WTC11 (cell line): ENCODE measurements around the gene BCAS1. TPM values are rescaled to one million over a fixed set of nuclear protein-coding genes. Genes with fewer than 3 reads are reported as not detected.

Experiments
- ATAC-seq: fragments of 200-7000 bp; cut with Tn5 transposase; 2 replicates; pipeline ENCODE4 v1.10.0; 2021; ENCODE audit warnings: mild to moderate bottlenecking, moderate library complexity
- CTCF ChIA-PET: fragments of 300-600 bp; sonication (Branson Sonifier 250); formaldehyde crosslinking; loops from one replicate; lab custom pipeline; 2021; ENCODE audit warnings: antibody characterized with exemption; lab: Charles Lee
- POLR2A ChIA-PET: fragments of 350-600 bp; sonication (Branson Sonifier 250); formaldehyde crosslinking; loops from one replicate; lab custom pipeline; 2021; ENCODE audit warnings: antibody characterized with exemption; lab: Charles Lee
- DNase-seq: peaks from one replicate; pipeline ENCODE4 v3.0.0; 2021; ENCODE audit warnings: low spot score
- H3K27ac Mint-ChIP-seq: 2 replicates; pipeline ENCODE4 v1.8.0; 2021; ENCODE audit warnings: mixed read lengths
- H3K27me3 Mint-ChIP-seq: 2 replicates; pipeline ENCODE4 v1.8.0; 2021; ENCODE audit warnings: low read depth, mild to moderate bottlenecking, moderate library complexity, mixed read lengths
- H3K36me3 Mint-ChIP-seq: 2 replicates; pipeline ENCODE4 v1.8.0; 2021; ENCODE audit warnings: mixed read lengths
- H3K4me1 Mint-ChIP-seq: 2 replicates; pipeline ENCODE4 v1.8.0; 2022; ENCODE audit warnings: mixed read lengths
- H3K4me3 Mint-ChIP-seq: 2 replicates; pipeline ENCODE4 v1.8.0; 2021; ENCODE audit warnings: mild to moderate bottlenecking, moderate library complexity, mixed read lengths
- H3K9me3 Mint-ChIP-seq: 2 replicates; pipeline ENCODE4 v1.8.0; 2021; ENCODE audit warnings: mixed read lengths
- ATF1 ChIP-seq: sonication (generic); formaldehyde crosslinking; IDR thresholded peaks from 2 replicates; pipeline ENCODE4 v1.8.1; 2023; ENCODE audit warnings: mild to moderate bottlenecking, moderate library complexity, missing genetic modification reagents
- CREB1 ChIP-seq: sonication (generic); formaldehyde crosslinking; IDR thresholded peaks from 2 replicates; pipeline ENCODE4 v1.8.0; 2023; ENCODE audit warnings: mild to moderate bottlenecking, missing genetic modification reagents
- E2F5 ChIP-seq: sonication (generic); formaldehyde crosslinking; IDR thresholded peaks from 2 replicates; pipeline ENCODE4 v1.8.1; 2022; ENCODE audit warnings: mild to moderate bottlenecking, moderate library complexity, missing genetic modification reagents
- IRF2 ChIP-seq: sonication (generic); formaldehyde crosslinking; IDR thresholded peaks from 2 replicates; pipeline ENCODE4 v1.8.0; 2022; ENCODE audit warnings: low read depth, missing genetic modification reagents, borderline replicate concordance
- MXD4 ChIP-seq: fragments of 250-450 bp; sonication (Bioruptor Pico); IDR thresholded peaks from 2 replicates; pipeline ENCODE4 v1.8.0; 2021; ENCODE audit warnings: mild to moderate bottlenecking, moderate library complexity, borderline replicate concordance
- MYBL2 ChIP-seq: sonication (generic); formaldehyde crosslinking; IDR thresholded peaks from 2 replicates; pipeline ENCODE4 v1.8.1; 2023; ENCODE audit warnings: mild to moderate bottlenecking, moderate library complexity, missing genetic modification reagents
- NFATC4 ChIP-seq: fragments of 250-450 bp; sonication (Bioruptor Pico); IDR thresholded peaks from 2 replicates; pipeline ENCODE4 v1.9.0; 2021; ENCODE audit warnings: mild to moderate bottlenecking
- NFYB ChIP-seq: sonication (generic); formaldehyde crosslinking; conservative IDR thresholded peaks from 2 replicates; pipeline ENCODE4 v1.8.0; 2022; ENCODE audit warnings: low read depth, missing genetic modification reagents
- NR2C2 ChIP-seq: sonication (generic); formaldehyde crosslinking; IDR thresholded peaks from 2 replicates; pipeline ENCODE4 v1.8.0; 2022; ENCODE audit warnings: mild to moderate bottlenecking, missing genetic modification reagents
- OVOL2 ChIP-seq: fragments of 250-450 bp; sonication (Bioruptor Pico); IDR thresholded peaks from 2 replicates; pipeline ENCODE4 v1.9.0; 2021; ENCODE audit warnings: mild to moderate bottlenecking, borderline replicate concordance
- RELA ChIP-seq: sonication (generic); formaldehyde crosslinking; IDR thresholded peaks from 2 replicates; pipeline ENCODE4 v1.8.1; 2022; ENCODE audit warnings: missing genetic modification reagents, mild to moderate bottlenecking, borderline replicate concordance
- RORB ChIP-seq: fragments of 250-450 bp; sonication (Bioruptor Pico); IDR thresholded peaks from 2 replicates; pipeline ENCODE4 v1.9.0; 2021; ENCODE audit warnings: mild to moderate bottlenecking
- SMAD3 ChIP-seq: sonication (generic); formaldehyde crosslinking; IDR thresholded peaks from 2 replicates; pipeline ENCODE4 v1.8.0; 2022; ENCODE audit warnings: missing genetic modification reagents, mild to moderate bottlenecking, borderline replicate concordance
- SOX15 ChIP-seq: fragments of 250-450 bp; sonication (Bioruptor Pico); IDR thresholded peaks from 2 replicates; pipeline ENCODE4 v1.9.0; 2021; ENCODE audit warnings: mild to moderate bottlenecking
- TCF7 ChIP-seq: sonication (generic); formaldehyde crosslinking; IDR thresholded peaks from 2 replicates; pipeline ENCODE4 v1.8.0; 2022; ENCODE audit warnings: mild to moderate bottlenecking, low read depth, missing genetic modification reagents, moderate library complexity
- USF1 ChIP-seq: sonication (generic); formaldehyde crosslinking; IDR thresholded peaks from 2 replicates; pipeline ENCODE4 v1.8.0; 2022; ENCODE audit warnings: mild to moderate bottlenecking, missing genetic modification reagents
- ZNF263 ChIP-seq: sonication (generic); formaldehyde crosslinking; IDR thresholded peaks from 2 replicates; pipeline ENCODE4 v1.8.1; 2022; ENCODE audit warnings: low read depth, mild to moderate bottlenecking, moderate library complexity, missing genetic modification reagents
- ZNF317 ChIP-seq: sonication (generic); formaldehyde crosslinking; IDR thresholded peaks from 2 replicates; pipeline ENCODE4 v1.8.1; 2023; ENCODE audit warnings: low read depth, mild to moderate bottlenecking, moderate library complexity, missing genetic modification reagents, borderline replicate concordance
- ZNF416 ChIP-seq: fragments of 250-450 bp; sonication (Bioruptor Pico); IDR thresholded peaks from 2 replicates; pipeline ENCODE4 v1.9.0; 2021; ENCODE audit warnings: mild to moderate bottlenecking, inconsistent platforms
- ZNF423 ChIP-seq: fragments of 250-450 bp; sonication (Bioruptor Pico); IDR thresholded peaks from 2 replicates; pipeline ENCODE4 v2.1.2; 2022; ENCODE audit warnings: mild to moderate bottlenecking, moderate library complexity
- ZNF671 ChIP-seq: fragments of 250-450 bp; sonication (Bioruptor Pico); IDR thresholded peaks from 2 replicates; pipeline ENCODE4 v1.8.0; 2021; ENCODE audit warnings: mild to moderate bottlenecking
- total RNA-seq: library from RNA; stranded (reverse); gene quantifications from 3 replicates; pipeline ENCODE4 v1.2.3, GENCODE V29; 2021
- TF ChIP-seq, protein P1 (sequence below): sonication (generic); formaldehyde crosslinking; IDR thresholded peaks from 2 replicates; pipeline ENCODE4 v1.8.0; 2023; ENCODE audit warnings: missing genetic modification reagents
- TF ChIP-seq, protein P2 (sequence below): sonication (generic); formaldehyde crosslinking; IDR thresholded peaks from 2 replicates; pipeline ENCODE4 v1.8.1; 2022; ENCODE audit warnings: missing genetic modification reagents, borderline replicate concordance
- TF ChIP-seq, protein P3 (sequence below): fragments of 250-450 bp; sonication (Bioruptor Pico); IDR thresholded peaks from 2 replicates; pipeline ENCODE4 v1.9.0; 2021; ENCODE audit warnings: moderate library complexity, mild to moderate bottlenecking, inconsistent platforms, borderline replicate concordance
- TF ChIP-seq, protein P4 (sequence below): sonication (generic); formaldehyde crosslinking; IDR thresholded peaks from 2 replicates; pipeline ENCODE4 v1.8.0; 2022; ENCODE audit warnings: mild to moderate bottlenecking, missing genetic modification reagents
- TF ChIP-seq, protein P5 (sequence below): sonication (generic); formaldehyde crosslinking; IDR thresholded peaks from 2 replicates; pipeline ENCODE4 v1.8.1; 2023; ENCODE audit warnings: mild to moderate bottlenecking, missing genetic modification reagents, moderate library complexity

BCAS1 gene
- total RNA-seq, 1 experiment from 2014 or later: 0.11 TPM

- H3K4me1 Mint-ChIP-seq: 0 out of 2 replicates have a peak, but pooled peaks cover 3% of the 10 kb centered on the region
- H3K27me3 Mint-ChIP-seq: peaks cover 3% of the 10 kb centered on the region
- H3K36me3 Mint-ChIP-seq: peaks cover 20% of the 10 kb centered on the region
- no peak for TF ChIP-seq SOX15 (CRISPR knock-in tag)
- TF ChIP-seq, protein P1, sequence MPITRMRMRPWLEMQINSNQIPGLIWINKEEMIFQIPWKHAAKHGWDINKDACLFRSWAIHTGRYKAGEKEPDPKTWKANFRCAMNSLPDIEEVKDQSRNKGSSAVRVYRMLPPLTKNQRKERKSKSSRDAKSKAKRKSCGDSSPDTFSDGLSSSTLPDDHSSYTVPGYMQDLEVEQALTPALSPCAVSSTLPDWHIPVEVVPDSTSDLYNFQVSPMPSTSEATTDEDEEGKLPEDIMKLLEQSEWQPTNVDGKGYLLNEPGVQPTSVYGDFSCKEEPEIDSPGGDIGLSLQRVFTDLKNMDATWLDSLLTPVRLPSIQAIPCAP (CRISPR knock-in tag): no peak
- TF ChIP-seq MXD4 (CRISPR knock-in tag): no peak
- TF ChIP-seq, protein P2, sequence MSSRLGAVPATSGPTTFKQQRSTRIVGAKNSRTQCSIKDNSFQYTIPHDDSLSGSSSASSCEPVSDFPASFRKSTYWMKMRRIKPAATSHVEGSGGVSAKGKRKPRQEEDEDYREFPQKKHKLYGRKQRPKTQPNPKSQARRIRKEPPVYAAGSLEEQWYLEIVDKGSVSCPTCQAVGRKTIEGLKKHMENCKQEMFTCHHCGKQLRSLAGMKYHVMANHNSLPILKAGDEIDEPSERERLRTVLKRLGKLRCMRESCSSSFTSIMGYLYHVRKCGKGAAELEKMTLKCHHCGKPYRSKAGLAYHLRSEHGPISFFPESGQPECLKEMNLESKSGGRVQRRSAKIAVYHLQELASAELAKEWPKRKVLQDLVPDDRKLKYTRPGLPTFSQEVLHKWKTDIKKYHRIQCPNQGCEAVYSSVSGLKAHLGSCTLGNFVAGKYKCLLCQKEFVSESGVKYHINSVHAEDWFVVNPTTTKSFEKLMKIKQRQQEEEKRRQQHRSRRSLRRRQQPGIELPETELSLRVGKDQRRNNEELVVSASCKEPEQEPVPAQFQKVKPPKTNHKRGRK (CRISPR knock-in tag): no peak
- TF ChIP-seq TCF7 (CRISPR knock-in tag): no peak
- TF ChIP-seq ZNF317 (CRISPR knock-in tag): no peak
- no peak for TF ChIP-seq E2F5
- no peak for TF ChIP-seq IRF2 (CRISPR knock-in tag)
- no peak for TF ChIP-seq ZNF263 (CRISPR knock-in tag)
- no peak for TF ChIP-seq CREB1
- no peak for DNase-seq
- H3K27ac Mint-ChIP-seq: no peak overlapping the region
- H3K4me3 Mint-ChIP-seq: no peak overlapping the region
- POLR2A ChIA-PET: no interaction called here
- ATAC-seq: no peak
- CTCF ChIA-PET: interaction anchor here (0.5 to 1.0 kb wide), 2 partner anchors 12 to 66 kb away, joined by 3 to 4 read pairs; no protein-coding TSS in a partner anchor
- H3K9me3 Mint-ChIP-seq: peaks cover 27% of the 10 kb centered on the region
These were observed 120.4 kb downstream of the BCAS1 start for GRCh38 chr20:53950031-53950430.

GRCh38 chr20:53949319-53949839 is 121.0 kb downstream of the BCAS1 start:
- no peak overlapping the region for H3K4me3 Mint-ChIP-seq
- no peak overlapping the region for H3K27ac Mint-ChIP-seq
- H3K4me1 Mint-ChIP-seq: 0 out of 2 replicates have a peak, but pooled peaks cover 3% of the 10 kb centered on the region
- ATAC-seq: no peak
- CTCF ChIA-PET: interaction anchor here (0.5 to 1.0 kb wide), 2 partner anchors 13 to 66 kb away, joined by 3 to 4 read pairs; no protein-coding TSS in a partner anchor
- no peak for DNase-seq
- peaks cover 27% of the 10 kb centered on the region for H3K9me3 Mint-ChIP-seq
- peaks cover 20% of the 10 kb centered on the region for H3K36me3 Mint-ChIP-seq
- H3K27me3 Mint-ChIP-seq: peaks cover 3% of the 10 kb centered on the region
- no peak for TF ChIP-seq IRF2 (CRISPR knock-in tag)
- no peak for TF ChIP-seq ZNF671 (CRISPR knock-in tag)
- no peak for TF ChIP-seq ZNF416 (CRISPR knock-in tag)
- no peak for TF ChIP-seq NFATC4 (CRISPR knock-in tag)
- TF ChIP-seq ZNF423 (CRISPR knock-in tag): no peak
- TF ChIP-seq NFYB (CRISPR knock-in tag): no peak
- no peak for TF ChIP-seq TCF7 (CRISPR knock-in tag)
- no peak for TF ChIP-seq OVOL2 (CRISPR knock-in tag)
- TF ChIP-seq RELA (CRISPR knock-in tag): no peak
- no peak for TF ChIP-seq MXD4 (CRISPR knock-in tag)
- TF ChIP-seq NR2C2: no peak
- TF ChIP-seq, protein P3, sequence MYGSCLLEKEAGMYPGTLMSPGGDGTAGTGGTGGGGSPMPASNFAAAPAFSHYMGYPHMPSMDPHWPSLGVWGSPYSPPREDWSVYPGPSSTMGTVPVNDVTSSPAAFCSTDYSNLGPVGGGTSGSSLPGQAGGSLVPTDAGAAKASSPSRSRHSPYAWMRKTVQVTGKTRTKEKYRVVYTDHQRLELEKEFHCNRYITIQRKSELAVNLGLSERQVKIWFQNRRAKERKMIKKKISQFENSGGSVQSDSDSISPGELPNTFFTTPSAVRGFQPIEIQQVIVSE: no peak
- no peak for TF ChIP-seq RORB (CRISPR knock-in tag)
- TF ChIP-seq, protein P4, sequence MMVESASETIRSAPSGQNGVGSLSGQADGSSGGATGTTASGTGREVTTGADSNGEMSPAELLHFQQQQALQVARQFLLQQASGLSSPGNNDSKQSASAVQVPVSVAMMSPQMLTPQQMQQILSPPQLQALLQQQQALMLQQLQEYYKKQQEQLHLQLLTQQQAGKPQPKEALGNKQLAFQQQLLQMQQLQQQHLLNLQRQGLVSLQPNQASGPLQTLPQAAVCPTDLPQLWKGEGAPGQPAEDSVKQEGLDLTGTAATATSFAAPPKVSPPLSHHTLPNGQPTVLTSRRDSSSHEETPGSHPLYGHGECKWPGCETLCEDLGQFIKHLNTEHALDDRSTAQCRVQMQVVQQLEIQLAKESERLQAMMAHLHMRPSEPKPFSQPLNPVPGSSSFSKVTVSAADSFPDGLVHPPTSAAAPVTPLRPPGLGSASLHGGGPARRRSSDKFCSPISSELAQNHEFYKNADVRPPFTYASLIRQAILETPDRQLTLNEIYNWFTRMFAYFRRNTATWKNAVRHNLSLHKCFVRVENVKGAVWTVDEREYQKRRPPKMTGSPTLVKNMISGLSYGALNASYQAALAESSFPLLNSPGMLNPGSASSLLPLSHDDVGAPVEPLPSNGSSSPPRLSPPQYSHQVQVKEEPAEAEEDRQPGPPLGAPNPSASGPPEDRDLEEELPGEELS (CRISPR knock-in tag): no peak
- no peak for TF ChIP-seq ATF1 (CRISPR knock-in tag)
- TF ChIP-seq SMAD3 (CRISPR knock-in tag): no peak
- TF ChIP-seq, protein P5, sequence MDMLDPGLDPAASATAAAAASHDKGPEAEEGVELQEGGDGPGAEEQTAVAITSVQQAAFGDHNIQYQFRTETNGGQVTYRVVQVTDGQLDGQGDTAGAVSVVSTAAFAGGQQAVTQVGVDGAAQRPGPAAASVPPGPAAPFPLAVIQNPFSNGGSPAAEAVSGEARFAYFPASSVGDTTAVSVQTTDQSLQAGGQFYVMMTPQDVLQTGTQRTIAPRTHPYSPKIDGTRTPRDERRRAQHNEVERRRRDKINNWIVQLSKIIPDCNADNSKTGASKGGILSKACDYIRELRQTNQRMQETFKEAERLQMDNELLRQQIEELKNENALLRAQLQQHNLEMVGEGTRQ (CRISPR knock-in tag): no peak
- TF ChIP-seq USF1 (CRISPR knock-in tag): no peak
- no peak for TF ChIP-seq MYBL2 (CRISPR knock-in tag)
- TF ChIP-seq, all 79 proteins: peak for 0
- POLR2A ChIA-PET: no interaction called here
